ENCODE measurements around the gene UBE2L3.
A peak's percentile ranks its signal among the peaks of the same experiment; 100 is the strongest.

Gene UBE2L3

GRCh38 chr22:21650823-21651520 lies 83.5 kb downstream of the UBE2L3 start:
- TF ChIP-seq CTCF (conservative IDR thresholded peaks at IDR 0.05; ENCODE audit: control insufficient read depth, insufficient read depth, low read depth, low read length): no peak
- DNase-seq (ENCODE audit: low read depth): no peak
- peak overlapping the region; percentile 77 for H3K4me3 ChIP-seq (ENCODE audit: control insufficient read depth, low read depth, low read length)

- DNase-seq (ENCODE audit: low read depth): no peak
- H3K4me3 ChIP-seq (ENCODE audit: control insufficient read depth, low read depth, low read length): peak overlapping the region; percentile 77
- TF ChIP-seq CTCF (conservative IDR thresholded peaks at IDR 0.05; ENCODE audit: control insufficient read depth, insufficient read depth, low read depth, low read length): no peak
Measured at GRCh38 chr22:21651521-21652009, 84.1 kb downstream of the UBE2L3 start.

- peak overlapping the region; percentile 77 for H3K4me3 ChIP-seq (ENCODE audit: control insufficient read depth, low read depth, low read length)
- no peak for TF ChIP-seq CTCF (conservative IDR thresholded peaks at IDR 0.05; ENCODE audit: control insufficient read depth, insufficient read depth, low read depth, low read length)
- DNase-seq (ENCODE audit: low read depth): peak; percentile 79
Measured at GRCh38 chr22:21652010-21652546, 84.6 kb downstream of the UBE2L3 start.

GRCh38 chr22:21652547-21653545 lies 85.3 kb downstream of the UBE2L3 start:
- H3K4me3 ChIP-seq (ENCODE audit: control insufficient read depth, low read depth, low read length): peak overlapping the region; percentile 77
- TF ChIP-seq CTCF (conservative IDR thresholded peaks at IDR 0.05; ENCODE audit: control insufficient read depth, insufficient read depth, low read depth, low read length): no peak
- DNase-seq (ENCODE audit: low read depth): no peak

- no peak for TF ChIP-seq CTCF (conservative IDR thresholded peaks at IDR 0.05; ENCODE audit: control insufficient read depth, insufficient read depth, low read depth, low read length)
- peak overlapping the region; percentile 20 for H3K4me3 ChIP-seq (ENCODE audit: control insufficient read depth, low read depth, low read length)
- no peak for DNase-seq (ENCODE audit: low read depth)
Measured at GRCh38 chr22:21657020-21657359, 89.5 kb downstream of the UBE2L3 start.

- DNase-seq (ENCODE audit: low read depth): no peak
- TF ChIP-seq CTCF (conservative IDR thresholded peaks at IDR 0.05; ENCODE audit: control insufficient read depth, insufficient read depth, low read depth, low read length): no peak
- H3K4me3 ChIP-seq (ENCODE audit: control insufficient read depth, low read depth, low read length): peak overlapping the region; percentile 41
Measured at GRCh38 chr22:21657360-21658032, 90.0 kb downstream of the UBE2L3 start.
